GM21786 (cell line): ENCODE results near the gene NCKAP5.

ENCODE experiments used
- ATAC-seq: cut with Tn5 transposase; IDR thresholded peaks from one replicate; pipeline ENCODE4 v1.9.1; 2021; ENCODE audit not compliant: unreplicated experiment

Gene NCKAP5

GRCh38 chr2:133432778-133433177 is 135.5 kb downstream of the NCKAP5 start:
- no peak for ATAC-seq

GRCh38 chr2:133431289-133431688 is 137.0 kb downstream of the NCKAP5 start:
- no peak for ATAC-seq

GRCh38 chr2:133426791-133427190 is 141.5 kb downstream of the NCKAP5 start:
- no peak for ATAC-seq

GRCh38 chr2:133425612-133426011 is 142.7 kb downstream of the NCKAP5 start:
- no peak for ATAC-seq

GRCh38 chr2:133424876-133425275 is 143.4 kb downstream of the NCKAP5 start:
- ATAC-seq: no peak

GRCh38 chr2:133422931-133423351 is 145.3 kb downstream of the NCKAP5 start:
- no peak for ATAC-seq

- peak; percentile 94 for ATAC-seq
Measured at GRCh38 chr2:133421516-133422324, 146.5 kb downstream of the NCKAP5 start.

- ATAC-seq: no peak
Measured at GRCh38 chr2:133420788-133421187, 147.5 kb downstream of the NCKAP5 start.

GRCh38 chr2:133418671-133419070 is 149.6 kb downstream of the NCKAP5 start:
- ATAC-seq: no peak

- peak; percentile 34 for ATAC-seq
Measured at GRCh38 chr2:133418021-133418420, 150.2 kb downstream of the NCKAP5 start.

- ATAC-seq: no peak
Measured at GRCh38 chr2:133417415-133417814, 150.8 kb downstream of the NCKAP5 start.

GRCh38 chr2:133416736-133417135 is 151.5 kb downstream of the NCKAP5 start:
- ATAC-seq: no peak

- ATAC-seq: no peak
Measured at GRCh38 chr2:133416146-133416545, 152.1 kb downstream of the NCKAP5 start.

GRCh38 chr2:133415210-133415876 is 152.9 kb downstream of the NCKAP5 start:
- no peak for ATAC-seq

- ATAC-seq: no peak
Measured at GRCh38 chr2:133414486-133415209, 153.6 kb downstream of the NCKAP5 start.

GRCh38 chr2:133413863-133414262 is 154.4 kb downstream of the NCKAP5 start:
- ATAC-seq: no peak

- no peak for ATAC-seq
Measured at GRCh38 chr2:133412694-133413093, 155.6 kb downstream of the NCKAP5 start.

- ATAC-seq: no peak
Measured at GRCh38 chr2:133411857-133412256, 156.4 kb downstream of the NCKAP5 start.

GRCh38 chr2:133411101-133411500 is 157.2 kb downstream of the NCKAP5 start:
- ATAC-seq: no peak

GRCh38 chr2:133409581-133410285 is 158.5 kb downstream of the NCKAP5 start:
- ATAC-seq: no peak

GRCh38 chr2:133408671-133409070 is 159.6 kb downstream of the NCKAP5 start:
- ATAC-seq: no peak
